A673 (cell line): ENCODE data around the gene HSPB8. TPM values are rescaled to one million over a fixed set of nuclear protein-coding genes. Genes with fewer than 3 reads are reported as not detected.

Experiments used
- BruUV-seq: library from RNA; stranded (reverse); fragments of 400-500 nt; replicated peaks from 2 replicates; lab custom pipeline; 2021; lab: Mats Ljungman, UMichigan
- CTCF ChIA-PET: fragments of 300-600 bp; sonication (Branson Sonifier 250); formaldehyde crosslinking; loops from one replicate; lab custom pipeline; 2022; ENCODE audit warnings: antibody characterized with exemption; lab: Charles Lee
- POLR2A ChIA-PET: fragments of 300-600 bp; sonication (Branson Sonifier 250); formaldehyde crosslinking; loops from one replicate; lab custom pipeline; 2022; ENCODE audit warnings: antibody characterized with exemption; ENCODE audit not compliant: low non-redundant PET; lab: Charles Lee
- DNase-seq: peaks from one replicate; pipeline ENCODE4 v3.0.0-alpha.2; 2015; ENCODE audit warnings: low spot score
- H3K27ac ChIP-seq: fragments of 200-600 bp; sonication (generic); 2 replicates; pipeline ENCODE4 v1.5.1; 2016; ENCODE audit warnings: mixed run types, low read depth, mild to moderate bottlenecking, mixed read lengths, antibody characterized with exemption, low read length; ENCODE audit not compliant: poor library complexity, severe bottlenecking
- H3K27me3 ChIP-seq: fragments of 200-600 bp; sonication (generic); replicated peaks from 2 replicates; pipeline ENCODE4 v1.6.1; 2017; ENCODE audit warnings: mixed run types, low read depth, mild to moderate bottlenecking, mixed read lengths, antibody characterized with exemption, low read length; ENCODE audit not compliant: insufficient read depth, poor library complexity
- H3K36me3 ChIP-seq: fragments of 200-600 bp; sonication (generic); 2 replicates; pipeline ENCODE4 v1.6.1; 2016; ENCODE audit warnings: mixed run types, mild to moderate bottlenecking, mixed read lengths, antibody characterized with exemption, low read length; ENCODE audit not compliant: insufficient read depth, poor library complexity, severe bottlenecking
- H3K4me1 ChIP-seq: fragments of 200-600 bp; sonication (generic); 2 replicates; pipeline ENCODE4 v1.6.1; 2017; ENCODE audit warnings: mixed run types, mild to moderate bottlenecking, mixed read lengths, antibody characterized with exemption, low read length; ENCODE audit not compliant: insufficient read depth, poor library complexity, severe bottlenecking
- H3K4me3 ChIP-seq: fragments of 200-600 bp; sonication (generic); 2 replicates; pipeline ENCODE4 v1.5.1; 2016; ENCODE audit warnings: low read depth, mixed run types, mild to moderate bottlenecking, mixed read lengths, low read length; ENCODE audit not compliant: poor library complexity, severe bottlenecking
- H3K9me3 ChIP-seq: fragments of 200-600 bp; sonication (generic); 2 replicates; pipeline ENCODE4 v1.6.1; 2016; ENCODE audit warnings: mixed run types, low read depth, mild to moderate bottlenecking, mixed read lengths, antibody characterized with exemption, low read length; ENCODE audit not compliant: poor library complexity, severe bottlenecking
- EZH2 ChIP-seq: fragments of 200-600 bp; sonication (generic); IDR thresholded peaks from 2 replicates; pipeline ENCODE4 v1.6.1; 2017; ENCODE audit warnings: borderline replicate concordance, low read depth, mild to moderate bottlenecking, mixed read lengths, antibody characterized with exemption, low read length; ENCODE audit not compliant: poor library complexity, severe bottlenecking
- intact Hi-C: fragments of 100-400 bp; cut with micrococcal nuclease; formaldehyde crosslinking; loops from one replicate; pipeline ENCODE4 v1.10.0; 2022; ENCODE audit not compliant: unreplicated experiment
- total RNA-seq: library from RNA; stranded (reverse); gene quantifications from 2 replicates; pipeline ENCODE4 v1.2.3, GENCODE V29; 2021
- TF ChIP-seq, protein P1 (sequence below): fragments of 300-800, 200-600 bp; sonication (generic); conservative IDR thresholded peaks from 2 replicates; pipeline ENCODE4 v1.5.1; 2017; ENCODE audit warnings: low read depth, mild to moderate bottlenecking, antibody characterized with exemption, low read length, moderate library complexity, mixed read lengths

HSPB8 gene
- total RNA-seq, 1 experiment from 2014 or later: 0.13 TPM

DNA sequence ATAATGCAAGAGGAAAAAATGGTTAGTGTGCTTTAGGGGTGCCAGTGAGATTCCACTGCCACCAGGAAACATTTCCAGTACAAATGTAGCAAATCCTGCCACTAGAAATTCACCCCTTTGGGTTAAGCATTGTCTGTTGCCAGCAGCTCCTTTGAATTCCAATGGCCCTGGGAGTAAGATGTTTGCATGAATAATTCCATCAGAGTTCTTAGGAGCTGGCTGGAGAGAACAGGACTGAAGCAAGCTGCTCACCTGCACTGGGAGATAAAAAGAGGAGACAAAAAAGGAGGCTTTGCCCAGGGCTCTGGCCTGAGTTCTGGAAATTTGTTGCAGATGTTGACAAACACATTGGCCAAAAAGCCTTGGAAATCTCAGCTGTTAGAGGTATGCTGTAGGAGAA is 57.6 kb downstream of the HSPB8 start:
- ChIA-PET CTCF (no interaction called here), POLR2A (no interaction called here)
- no peak overlapping the region for H3K27ac ChIP-seq
- H3K4me1 ChIP-seq: no peaks in the 10 kb centered on the region
- peaks cover 55% of the 10 kb centered on the region for H3K27me3 ChIP-seq
- no TSS peak for BruUV-seq
- intact Hi-C loops: no loop called here
- no peaks in the 10 kb centered on the region for H3K36me3 ChIP-seq
- no peak for DNase-seq
- no peaks in the 10 kb centered on the region for H3K9me3 ChIP-seq
- H3K4me3 ChIP-seq: no peak overlapping the region
- TF ChIP-seq EZH2: no peak
- TF ChIP-seq, protein P1, sequence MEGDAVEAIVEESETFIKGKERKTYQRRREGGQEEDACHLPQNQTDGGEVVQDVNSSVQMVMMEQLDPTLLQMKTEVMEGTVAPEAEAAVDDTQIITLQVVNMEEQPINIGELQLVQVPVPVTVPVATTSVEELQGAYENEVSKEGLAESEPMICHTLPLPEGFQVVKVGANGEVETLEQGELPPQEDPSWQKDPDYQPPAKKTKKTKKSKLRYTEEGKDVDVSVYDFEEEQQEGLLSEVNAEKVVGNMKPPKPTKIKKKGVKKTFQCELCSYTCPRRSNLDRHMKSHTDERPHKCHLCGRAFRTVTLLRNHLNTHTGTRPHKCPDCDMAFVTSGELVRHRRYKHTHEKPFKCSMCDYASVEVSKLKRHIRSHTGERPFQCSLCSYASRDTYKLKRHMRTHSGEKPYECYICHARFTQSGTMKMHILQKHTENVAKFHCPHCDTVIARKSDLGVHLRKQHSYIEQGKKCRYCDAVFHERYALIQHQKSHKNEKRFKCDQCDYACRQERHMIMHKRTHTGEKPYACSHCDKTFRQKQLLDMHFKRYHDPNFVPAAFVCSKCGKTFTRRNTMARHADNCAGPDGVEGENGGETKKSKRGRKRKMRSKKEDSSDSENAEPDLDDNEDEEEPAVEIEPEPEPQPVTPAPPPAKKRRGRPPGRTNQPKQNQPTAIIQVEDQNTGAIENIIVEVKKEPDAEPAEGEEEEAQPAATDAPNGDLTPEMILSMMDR: no peak

DNA sequence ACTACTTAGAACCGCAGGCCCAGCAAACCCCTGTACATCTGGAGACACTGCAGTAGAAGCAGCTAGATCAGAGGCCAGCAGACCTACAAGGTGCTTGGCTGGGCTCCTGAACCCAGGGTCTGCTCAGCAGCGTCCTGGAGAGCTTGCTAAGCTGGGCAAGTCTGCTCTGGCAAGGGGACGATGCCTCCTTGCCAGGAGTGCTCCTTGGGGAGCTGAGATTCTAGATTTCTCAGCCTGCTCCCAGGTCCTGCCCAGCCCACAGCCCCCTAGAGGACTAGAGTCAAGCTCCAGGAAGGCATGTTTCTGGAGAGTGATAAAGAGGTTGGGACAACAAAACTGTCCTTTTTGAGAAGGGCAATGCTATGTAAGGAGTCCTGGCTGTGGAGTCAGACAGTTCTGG is 60.3 kb downstream of the HSPB8 start:
- ChIA-PET POLR2A (no interaction called here), CTCF (no interaction called here)
- H3K27ac ChIP-seq: no peak overlapping the region
- BruUV-seq: no TSS peak
- H3K9me3 ChIP-seq: no peaks in the 10 kb centered on the region
- H3K4me1 ChIP-seq: no peaks in the 10 kb centered on the region
- intact Hi-C loops: no loop called here
- H3K36me3 ChIP-seq: no peaks in the 10 kb centered on the region
- DNase-seq: no peak
- peaks cover 61% of the 10 kb centered on the region for H3K27me3 ChIP-seq
- TF ChIP-seq EZH2: no peak
- TF ChIP-seq, protein P1: no peak
- H3K4me3 ChIP-seq: no peak overlapping the region

DNA sequence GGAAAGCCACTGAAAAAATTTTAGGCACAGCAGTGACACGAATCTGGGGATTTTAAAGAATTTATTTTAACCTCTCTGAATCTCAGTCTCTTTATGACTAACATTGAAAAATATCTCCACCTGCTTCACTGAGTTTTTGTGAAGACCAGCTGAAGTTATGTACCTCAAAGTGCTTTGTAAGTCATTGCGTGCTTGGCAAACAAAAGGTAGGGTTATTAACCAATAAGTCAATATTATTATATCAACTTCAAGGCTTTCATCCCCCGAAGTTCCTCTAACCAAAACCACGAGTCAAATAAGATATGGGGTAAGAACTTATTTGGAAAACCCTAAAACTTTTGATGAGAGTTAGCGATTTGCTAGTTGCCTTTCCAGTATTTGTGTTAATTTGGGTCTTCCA is 62.3 kb downstream of the HSPB8 start:
- peaks cover 65% of the 10 kb centered on the region for H3K27me3 ChIP-seq
- CTCF ChIA-PET: no interaction called here
- H3K4me3 ChIP-seq: no peak overlapping the region
- H3K36me3 ChIP-seq: no peaks in the 10 kb centered on the region
- intact Hi-C loops: no loop called here
- no peaks in the 10 kb centered on the region for H3K9me3 ChIP-seq
- H3K4me1 ChIP-seq: no peaks in the 10 kb centered on the region
- H3K27ac ChIP-seq: no peak overlapping the region
- POLR2A ChIA-PET: no interaction called here
- TF ChIP-seq, protein P1: no peak
- no peak for TF ChIP-seq EZH2
- BruUV-seq: no TSS peak
- no peak for DNase-seq
